Sigmoid colon (tissue), 7 donors: ENCODE measurements around the gene OTUB2. TPM values are rescaled to one million over a fixed set of nuclear protein-coding genes. Genes with fewer than 3 reads are reported as not detected.
A peak's percentile ranks its signal among the peaks of the same experiment; 100 is the strongest.

Experiments used
- DNase-seq: peaks from one replicate; pipeline ENCODE4 v3.0.0-alpha.2; 2019
- H3K27ac ChIP-seq, 4 donors: fragments of 200-600 bp; sonication (generic); one replicate each; pipeline ENCODE4 v1.5.1; 2016 to 2019; ENCODE audit warnings: mild to moderate bottlenecking in 1 of 4
- H3K27me3 ChIP-seq, 3 donors: fragments of 200-600 bp; sonication (generic); one replicate each; pipeline ENCODE4 v1.5.1; 2019; ENCODE audit warnings: mild to moderate bottlenecking in 1 of 3
- H3K36me3 ChIP-seq, 4 donors: fragments of 200-600 bp; sonication (generic); one replicate each; pipeline ENCODE4 v1.5.1; 2016 to 2019
- H3K4me1 ChIP-seq, 4 donors: fragments of 200-600 bp; sonication (generic); one replicate each; pipeline ENCODE4 v1.5.1; 2017 to 2019
- H3K4me3 ChIP-seq, 4 donors: fragments of 200-600 bp; sonication (generic); one replicate each; pipeline ENCODE4 v1.5.1; 2017 to 2019; ENCODE audit warnings: mild to moderate bottlenecking in 2 of 4, moderate library complexity in 1 of 4
- H3K9me3 ChIP-seq, 4 donors: fragments of 200-600 bp in 3 of 4; sonication (generic) in 3 of 4; one replicate each; pipeline versions ENCODE4 v1.5.1 to v1.6.1; 2013 to 2019
- CTCF ChIP-seq, 4 experiments: fragments of 450-650 bp in 3 of 4; fragments of 200-600 bp in 1 of 4; IDR thresholded peaks; one replicate each; pipeline ENCODE4 v1.5.1; 2016 to 2019; ENCODE audit warnings: antibody characterized with exemption in 4 of 4, mild to moderate bottlenecking in 3 of 4, moderate library complexity in 2 of 4
- EP300 ChIP-seq, 4 donors: sonication (generic); formaldehyde crosslinking; IDR thresholded peaks; one replicate each; pipeline ENCODE4 v1.6.1; 2017; ENCODE audit warnings: antibody characterized with exemption in 4 of 4
- POLR2A ChIP-seq, 2 donors: fragments of 450-650 bp; IDR thresholded peaks; one replicate each; pipeline ENCODE4 v1.6.1; 2016; ENCODE audit warnings: antibody characterized with exemption in 2 of 2, mild to moderate bottlenecking in 2 of 2, moderate library complexity in 2 of 2
- POLR2AphosphoS5 ChIP-seq, 4 donors: sonication (generic); formaldehyde crosslinking; IDR thresholded peaks; one replicate each; pipeline ENCODE4 v1.6.1; 2017; ENCODE audit warnings: antibody characterized with exemption in 4 of 4
- WGBS, 2 donors: extraction: QIAGEN DNeasy Blood & Tissue Kit; methylation state at CpG; one replicate each; pipeline ENCODE4 v1.1.7; 2013; 5-methylcytosine and 5-hydroxymethylcytosine counted together
- intact Hi-C: fragments of 100-400 bp; cut with DNase I; formaldehyde crosslinking; loops from one replicate; pipeline ENCODE4 v1.15.1; 2023
- polyA plus RNA-seq, 3 donors: library from polyadenylated mRNA; stranded (reverse); fragments of 200-250 nt; gene quantifications; one replicate each; pipeline ENCODE4 v1.2.3, GENCODE V29; 2013
- total RNA-seq, 4 donors: library from RNA; depleted of rRNA; stranded (reverse); fragments of >200 nt; gene quantifications; one replicate each; pipeline ENCODE4 v1.1.0, GENCODE V29; 2016
- donor health status: healthy with polysubstance abuse.
- donor health status: Bipolar disorder and iron deficiency.
- donor health status: healthy.

OTUB2 gene
- total and polyA plus RNA-seq, 7 donors, result 0.14 to 2.3 (median 0.60) TPM

- no peak overlapping the region for H3K4me3 ChIP-seq
- 73 to 76% methylated on average over 13 of the region's 13 CpGs for WGBS, 2 donors
- no peaks in the 10 kb centered on the region for H3K9me3 ChIP-seq
- peaks cover 0 to 25% (median 16%) of the 10 kb centered on the region in 4 donors for H3K4me1 ChIP-seq
- intact Hi-C loops, result loop anchor here (1.0 kb wide), 1 partner anchor 62 kb away; no protein-coding TSS in a partner anchor
- H3K27ac ChIP-seq, result peak overlapping the region in 2 of 4 donors; percentile 1 to 67
- no peak for TF ChIP-seq CTCF (IDR thresholded peaks at IDR 0.05)
- TF ChIP-seq EP300 (IDR thresholded peaks at IDR 0.05), result no peak
- TF ChIP-seq POLR2A (IDR thresholded peaks at IDR 0.05), result no peak
- TF ChIP-seq POLR2AphosphoS5 (IDR thresholded peaks at IDR 0.05), result peak in 1 of 4 donors; percentile 23
- H3K27me3 ChIP-seq, result no peaks in the 10 kb centered on the region
- peak; percentile 74 for DNase-seq
- H3K36me3 ChIP-seq, result no peaks in the 10 kb centered on the region
Measured at GRCh38 chr14:94001016-94001415, 25.1 kb upstream of the OTUB2 start.

- WGBS, 2 donors, result 44% methylated on average over 26 of the region's 26 CpGs
- peak; percentile 82 for DNase-seq
- TF ChIP-seq CTCF (IDR thresholded peaks at IDR 0.05), result peak; percentile 82 to 97 (median 96)
- no peak for TF ChIP-seq POLR2A (IDR thresholded peaks at IDR 0.05)
- peak in 2 of 4 donors; percentile 21 to 37 for TF ChIP-seq POLR2AphosphoS5 (IDR thresholded peaks at IDR 0.05)
- TF ChIP-seq EP300 (IDR thresholded peaks at IDR 0.05), result no peak
- intact Hi-C loops, result loop anchor here (1.0 kb wide), 1 partner anchor 62 kb away; no protein-coding TSS in a partner anchor
- Histone ChIP-seq H3K4me3 (no peak overlapping the region), H3K27me3 (no peaks in the 10 kb centered on the region), H3K4me1 (peaks cover 0 to 19% (median 12%) of the 10 kb centered on the region in 4 donors), H3K9me3 (no peaks in the 10 kb centered on the region), H3K27ac (peak overlapping the region in 2 of 4 donors; percentile 1 to 67), H3K36me3 (no peaks in the 10 kb centered on the region)
Measured at GRCh38 chr14:94001501-94002396, 24.4 kb upstream of the OTUB2 start.

GRCh38 chr14:94003397-94003796, 22.7 kb upstream of the OTUB2 start:
- no peaks in the 10 kb centered on the region for H3K9me3 ChIP-seq
- DNase-seq, result no peak
- H3K4me3 ChIP-seq, result no peak overlapping the region
- intact Hi-C loops, result no loop called here
- H3K27me3 ChIP-seq, result no peaks in the 10 kb centered on the region
- TF ChIP-seq POLR2A (IDR thresholded peaks at IDR 0.05), result no peak
- no peak for TF ChIP-seq POLR2AphosphoS5 (IDR thresholded peaks at IDR 0.05)
- WGBS, 2 donors, result 76 to 78% methylated on average over 4 of the region's 4 CpGs
- no peaks in the 10 kb centered on the region for H3K36me3 ChIP-seq
- no peak overlapping the region for H3K27ac ChIP-seq
- peaks cover 0 to 13% (median 9%) of the 10 kb centered on the region in 4 donors for H3K4me1 ChIP-seq

- Histone ChIP-seq H3K9me3 (no peaks in the 10 kb centered on the region), H3K27ac (no peak overlapping the region), H3K4me3 (no peak overlapping the region), H3K36me3 (no peaks in the 10 kb centered on the region), H3K27me3 (no peaks in the 10 kb centered on the region), H3K4me1 (peaks cover 0 to 13% (median 9%) of the 10 kb centered on the region in 4 donors)
- intact Hi-C loops, result no loop called here
- TF ChIP-seq POLR2A (IDR thresholded peaks at IDR 0.05), result no peak
- 70 to 76% methylated on average over 8 of the region's 8 CpGs for WGBS, 2 donors
- no peak for DNase-seq
Measured at GRCh38 chr14:94004015-94004414, 22.1 kb upstream of the OTUB2 start.

GRCh38 chr14:94005324-94006073, 20.6 kb upstream of the OTUB2 start:
- intact Hi-C loops, result no loop called here
- Histone ChIP-seq H3K4me1 (peaks cover 0 to 19% (median 9%) of the 10 kb centered on the region in 4 donors), H3K36me3 (no peaks in the 10 kb centered on the region), H3K9me3 (no peaks in the 10 kb centered on the region), H3K4me3 (no peak overlapping the region), H3K27ac (no peak overlapping the region), H3K27me3 (no peaks in the 10 kb centered on the region)
- WGBS, 2 donors, result 38 to 51% methylated on average over 14 of the region's 14 CpGs
- no peak for TF ChIP-seq EP300 (IDR thresholded peaks at IDR 0.05)
- no peak for DNase-seq

- WGBS, 2 donors, result 62 to 70% methylated on average over 3 of the region's 3 CpGs
- TF ChIP-seq POLR2AphosphoS5 (IDR thresholded peaks at IDR 0.05) (no peak), POLR2A (IDR thresholded peaks at IDR 0.05) (no peak), EP300 (IDR thresholded peaks at IDR 0.05) (no peak), CTCF (IDR thresholded peaks at IDR 0.05) (no peak)
- H3K27me3 ChIP-seq, result no peaks in the 10 kb centered on the region
- DNase-seq, result no peak
- peaks cover 0 to 6% (median 0%) of the 10 kb centered on the region in 4 donors for H3K4me1 ChIP-seq
- no peak overlapping the region for H3K27ac ChIP-seq
- no peaks in the 10 kb centered on the region for H3K9me3 ChIP-seq
- H3K36me3 ChIP-seq, result no peaks in the 10 kb centered on the region
- intact Hi-C loops, result no loop called here
- no peak overlapping the region for H3K4me3 ChIP-seq
Measured at GRCh38 chr14:94008234-94008633, 17.9 kb upstream of the OTUB2 start.
